Aorta (tissue), 5 donors: ENCODE results near the gene GIMAP8. TPM values are rescaled to one million over a fixed set of nuclear protein-coding genes. Genes with fewer than 3 reads are reported as not detected.

ENCODE experiments used
- ATAC-seq: fragments of 200-7000 bp; cut with Tn5 transposase; one replicate; pipeline ENCODE4 v1.9.1; 2022; ENCODE audit warnings: moderate library complexity; ENCODE audit not compliant: low FRiP score
- DNase-seq, 2 donors: peaks; one replicate each; pipeline ENCODE4 v3.0.0-alpha.2; 2020
- H3K27ac ChIP-seq, 2 donors: one replicate each; pipeline ENCODE4 v1.5.1; 2013; ENCODE audit warnings: low read length in 2 of 2, mild to moderate bottlenecking in 2 of 2, moderate library complexity in 2 of 2, control low read depth in 1 of 2, inconsistent platforms in 1 of 2, low read depth in 1 of 2
- H3K27me3 ChIP-seq, 2 donors: one replicate each; pipeline ENCODE4 v1.6.1; 2013; ENCODE audit warnings: control low read depth in 1 of 2, low read length in 1 of 2, mild to moderate bottlenecking in 1 of 2, moderate library complexity in 1 of 2; ENCODE audit not compliant: insufficient read depth in 2 of 2, control insufficient read depth in 1 of 2
- H3K36me3 ChIP-seq, 2 donors: one replicate each; pipeline ENCODE4 v1.6.1; 2013; ENCODE audit warnings: control low read depth in 1 of 2, low read length in 1 of 2, mild to moderate bottlenecking in 1 of 2; ENCODE audit not compliant: insufficient read depth in 2 of 2, control insufficient read depth in 1 of 2
- H3K4me1 ChIP-seq, 2 donors: one replicate each; pipeline ENCODE4 v1.6.1; 2013; ENCODE audit warnings: low read length in 2 of 2, control low read depth in 1 of 2, mild to moderate bottlenecking in 1 of 2, moderate library complexity in 1 of 2; ENCODE audit not compliant: insufficient read depth in 2 of 2, control insufficient read depth in 1 of 2
- H3K4me3 ChIP-seq, 2 donors: one replicate each; pipeline ENCODE4 v1.5.1; 2013; ENCODE audit warnings: low read length in 2 of 2, control low read depth in 1 of 2, mild to moderate bottlenecking in 1 of 2
- H3K9me3 ChIP-seq: one replicate; pipeline ENCODE4 v1.6.1; 2013; ENCODE audit warnings: mild to moderate bottlenecking, low read length; ENCODE audit not compliant: control insufficient read depth
- WGBS, 2 donors: extraction: QIAGEN DNeasy Blood & Tissue Kit; methylation state at CpG; one replicate each; pipeline ENCODE4 v1.1.7; 2013; 5-methylcytosine and 5-hydroxymethylcytosine counted together
- intact Hi-C, 2 donors: fragments of 100-400 bp; cut with DNase I; formaldehyde crosslinking; loops; one replicate each; pipeline versions ENCODE4 v1.14.2 to v1.15.0; 2022
- polyA plus RNA-seq, 2 donors: library from polyadenylated mRNA; stranded (reverse); fragments of 200-250 nt; gene quantifications; one replicate each; pipeline ENCODE4 v1.2.3, GENCODE V29; 2013
- total RNA-seq, 2 donors: library from RNA; stranded (reverse); fragmentation: NEBNext Ultra II Directional; extraction: Animal tissue kit (Norgen Biotek cat#: 25700); gene quantifications; one replicate each; pipeline ENCODE4 v1.2.1, GENCODE V29; 2021
- donor health status: healthy with polysubstance abuse.
- donor health status: Bipolar disorder and iron deficiency.
- donor health status: DM: no; HTN: no; CAD: no.
- donor health status: DM: no; HTN: no; CAD: no.
- donor health status: DM: yes; HTN: yes; CAD: no.

GIMAP8 gene
- total and polyA plus RNA-seq, 4 donors = 1.6 to 41.4 (median 13.3) TPM

- DNase-seq (peak; percentile 94 to 96), ATAC-seq (peak; percentile 96)
- H3K4me1 ChIP-seq = no peaks in the 10 kb centered on the region
- intact Hi-C loops = loop anchor here (1.0 to 10.0 kb wide), 4 partner anchors 26 to 530 kb away; partner anchors contain the start of genes REPIN1 (in 2 of the 2), ATP6V0E2 (in 1 of the 2) and ZNF775 (in 1 of the 2)
- H3K27me3 ChIP-seq = no peaks in the 10 kb centered on the region
- WGBS, 2 donors = 1% methylated on average over 84 to 86 of the region's 86 CpGs
- H3K9me3 ChIP-seq = no peaks in the 10 kb centered on the region
- no peaks in the 10 kb centered on the region for H3K36me3 ChIP-seq
- H3K27ac ChIP-seq = peak overlapping the region; percentile 46 to 58
- H3K4me3 ChIP-seq = peak overlapping the region; percentile 60 to 63
Measured at GRCh38 chr7:150404805-150405583, 45.4 kb upstream of the GIMAP8 start.

- 11 to 12% methylated on average over 35 of the region's 35 CpGs for whole genome bisulfite sequencing, 2 donors
- peak overlapping the region; percentile 8 to 63 for H3K4me3 ChIP-seq
- peak in 1 of 2 donors; percentile 75 for DNase-seq
Measured at GRCh38 chr7:150405584-150406311, 44.7 kb upstream of the GIMAP8 start.

GRCh38 chr7:150406312-150406566 is 44.2 kb upstream of the GIMAP8 start:
- peak in 1 of 2 donors; percentile 61 for DNase-seq
- Histone ChIP-seq H3K4me3 (no peak overlapping the region), H3K27ac (peak overlapping the region in 1 of 2 donors; percentile 35), H3K36me3 (no peaks in the 10 kb centered on the region), H3K9me3 (no peaks in the 10 kb centered on the region), H3K4me1 (no peaks in the 10 kb centered on the region), H3K27me3 (no peaks in the 10 kb centered on the region)
- intact Hi-C loops = loop anchor here in 1 of 2 donors (10.0 kb wide), 1 partner anchor 531 kb away; the partner anchor contains the start of gene ATP6V0E2
- WGBS, 2 donors = 15 to 23% methylated on average over 2 of the region's 2 CpGs
- ATAC-seq = no peak

More at GRCh38 chr7:150405584-150406311, 44.7 kb upstream of the GIMAP8 start:
- H3K9me3 ChIP-seq = no peaks in the 10 kb centered on the region
- H3K36me3 ChIP-seq = no peaks in the 10 kb centered on the region
- intact Hi-C loops = loop anchor here (1.0 to 10.0 kb wide), 4 partner anchors 27 to 531 kb away; partner anchors contain the start of genes REPIN1 (in 2 of the 2), ATP6V0E2 (in 1 of the 2) and ZNF775 (in 1 of the 2)
- H3K4me1 ChIP-seq = no peaks in the 10 kb centered on the region
- peak overlapping the region in 1 of 2 donors; percentile 35 for H3K27ac ChIP-seq
- H3K27me3 ChIP-seq = no peaks in the 10 kb centered on the region
- ATAC-seq = peak; percentile 23

GRCh38 chr7:150406567-150407421 is 43.6 kb upstream of the GIMAP8 start:
- ATAC-seq = no peak
- no peak for DNase-seq
- Histone ChIP-seq H3K27me3 (no peaks in the 10 kb centered on the region), H3K4me3 (no peak overlapping the region), H3K9me3 (no peaks in the 10 kb centered on the region), H3K36me3 (no peaks in the 10 kb centered on the region), H3K27ac (no peak overlapping the region), H3K4me1 (no peaks in the 10 kb centered on the region)
- intact Hi-C loops = loop anchor here in 1 of 2 donors (10.0 kb wide), 1 partner anchor 532 kb away; the partner anchor contains the start of gene ATP6V0E2
- 67 to 71% methylated on average over 10 of the region's 10 CpGs for WGBS, 2 donors

- no peak for DNase-seq
- WGBS, 2 donors = 90 to 93% methylated on average over 91 of the region's 91 CpGs
- Histone ChIP-seq H3K9me3 (no peaks in the 10 kb centered on the region), H3K27ac (no peak overlapping the region), H3K27me3 (no peaks in the 10 kb centered on the region), H3K36me3 (no peaks in the 10 kb centered on the region), H3K4me3 (no peak overlapping the region), H3K4me1 (no peaks in the 10 kb centered on the region)
- intact Hi-C loops = loop anchor here in 1 of 2 donors (10.0 kb wide), 1 partner anchor 533 kb away; the partner anchor contains the start of gene ATP6V0E2
- no peak for ATAC-seq
Measured at GRCh38 chr7:150407588-150408392, 42.6 kb upstream of the GIMAP8 start.

- no peaks in the 10 kb centered on the region for H3K36me3 ChIP-seq
- 89 to 93% methylated on average over 22 of the region's 22 CpGs for WGBS, 2 donors
- H3K27ac ChIP-seq = no peak overlapping the region
- no peaks in the 10 kb centered on the region for H3K9me3 ChIP-seq
- no peak overlapping the region for H3K4me3 ChIP-seq
- DNase-seq (no peak), ATAC-seq (no peak)
- intact Hi-C loops = loop anchor here in 1 of 2 donors (10.0 kb wide), 1 partner anchor 534 kb away; the partner anchor contains the start of gene ATP6V0E2
- H3K27me3 ChIP-seq = no peaks in the 10 kb centered on the region
- no peaks in the 10 kb centered on the region for H3K4me1 ChIP-seq
Measured at GRCh38 chr7:150408393-150409299, 41.8 kb upstream of the GIMAP8 start.

- DNase-seq (no peak), ATAC-seq (no peak)
- 63 to 76% methylated on average over 10 of the region's 10 CpGs for WGBS, 2 donors
- Histone ChIP-seq H3K9me3 (no peaks in the 10 kb centered on the region), H3K27me3 (no peaks in the 10 kb centered on the region), H3K27ac (no peak overlapping the region), H3K36me3 (no peaks in the 10 kb centered on the region), H3K4me3 (no peak overlapping the region), H3K4me1 (no peaks in the 10 kb centered on the region)
- intact Hi-C loops = loop anchor here in 1 of 2 donors (10.0 kb wide), 2 partner anchors 105 to 535 kb away; partner anchors contain the start of gene ATP6V0E2
Measured at GRCh38 chr7:150409300-150410030, 41.0 kb upstream of the GIMAP8 start.
